ENCODE results near the gene PVALB. TPM values are rescaled to one million over a fixed set of nuclear protein-coding genes. Genes with fewer than 3 reads are reported as not detected.

The PVALB gene
- total RNA-seq, 1 donor from 2014 or later: not detected

GRCh38 chr22:36817525-36817848 is 652 bp upstream of the PVALB start:
- DNase-seq (ENCODE audit: low read depth): no peak
- no peak for TF ChIP-seq CTCF (IDR thresholded peaks at IDR 0.05; ENCODE audit: insufficient read depth, low read length, poor library complexity, severe bottlenecking)
- Histone ChIP-seq H3K36me3 (ENCODE audit: control insufficient read depth, insufficient read depth, low read length) (no peaks in the 10 kb centered on the region), H3K27me3 (ENCODE audit: control insufficient read depth, insufficient read depth, low read length) (peaks cover 69% of the 10 kb centered on the region), H3K4me3 (ENCODE audit: low read depth, low read length) (no peak overlapping the region)

GRCh38 chr22:36816339-36816635 is 548 bp downstream of the PVALB start:
- no peak overlapping the region for H3K4me3 ChIP-seq (ENCODE audit: low read depth, low read length)
- TF ChIP-seq CTCF (IDR thresholded peaks at IDR 0.05; ENCODE audit: insufficient read depth, low read length, poor library complexity, severe bottlenecking): no peak
- peaks cover 68% of the 10 kb centered on the region for H3K27me3 ChIP-seq (ENCODE audit: control insufficient read depth, insufficient read depth, low read length)

GRCh38 chr22:36815558-36816338 is 1.1 kb downstream of the PVALB start:
- Histone ChIP-seq H3K4me3 (ENCODE audit: low read depth, low read length) (no peak overlapping the region), H3K27me3 (ENCODE audit: control insufficient read depth, insufficient read depth, low read length) (peaks cover 68% of the 10 kb centered on the region), H3K36me3 (ENCODE audit: control insufficient read depth, insufficient read depth, low read length) (no peaks in the 10 kb centered on the region)
- DNase-seq (ENCODE audit: low read depth): no peak
- TF ChIP-seq CTCF (IDR thresholded peaks at IDR 0.05; ENCODE audit: insufficient read depth, low read length, poor library complexity, severe bottlenecking): no peak

More at GRCh38 chr22:36816339-36816635, 548 bp downstream of the PVALB start:
- H3K36me3 ChIP-seq (ENCODE audit: control insufficient read depth, insufficient read depth, low read length): no peaks in the 10 kb centered on the region
- DNase-seq (ENCODE audit: low read depth): no peak

GRCh38 chr22:36814801-36815200 is 2.0 kb downstream of the PVALB start:
- H3K27me3 ChIP-seq (ENCODE audit: control insufficient read depth, insufficient read depth, low read length): peaks cover 63% of the 10 kb centered on the region
- no peaks in the 10 kb centered on the region for H3K36me3 ChIP-seq (ENCODE audit: control insufficient read depth, insufficient read depth, low read length)
- no peak for TF ChIP-seq CTCF (IDR thresholded peaks at IDR 0.05; ENCODE audit: insufficient read depth, low read length, poor library complexity, severe bottlenecking)
- H3K4me3 ChIP-seq (ENCODE audit: low read depth, low read length): no peak overlapping the region
- DNase-seq (ENCODE audit: low read depth): no peak

GRCh38 chr22:36811094-36811800 is 5.6 kb downstream of the PVALB start:
- DNase-seq (ENCODE audit: low read depth): no peak
- peaks cover 38% of the 10 kb centered on the region for H3K27me3 ChIP-seq (ENCODE audit: control insufficient read depth, insufficient read depth, low read length)
- no peak overlapping the region for H3K4me3 ChIP-seq (ENCODE audit: low read depth, low read length)
- H3K36me3 ChIP-seq (ENCODE audit: control insufficient read depth, insufficient read depth, low read length): no peaks in the 10 kb centered on the region
- TF ChIP-seq CTCF (IDR thresholded peaks at IDR 0.05; ENCODE audit: insufficient read depth, low read length, poor library complexity, severe bottlenecking): no peak
